ENCODE data around the gene CD44. TPM values are rescaled to one million over a fixed set of nuclear protein-coding genes. Genes with fewer than 3 reads are reported as not detected.

CD44 gene
- polyA plus RNA-seq, 1 donor from 2014 or later: 0.77 TPM

- H2AFZ ChIP-seq (ENCODE audit: low read depth, low read length): no peak overlapping the region
- H3K9me3 ChIP-seq (ENCODE audit: low read length): no peaks in the 10 kb centered on the region
- H3F3A ChIP-seq (ENCODE audit: insufficient read depth, low read length, poor library complexity, severe bottlenecking): no peaks in the 10 kb centered on the region
- H3K79me2 ChIP-seq (replicated peaks; ENCODE audit: insufficient read depth, low read length): no peaks in the 10 kb centered on the region
- H4K20me1 ChIP-seq (ENCODE audit: insufficient read depth): no peaks in the 10 kb centered on the region
- H3K36me3 ChIP-seq (ENCODE audit: insufficient read depth, low read length): no peaks in the 10 kb centered on the region
- H3K9me2 ChIP-seq (ENCODE audit: insufficient read depth, low read length): no peaks in the 10 kb centered on the region
- no peak overlapping the region for H3K4me3 ChIP-seq (ENCODE audit: low read length)
- TF ChIP-seq REST (IDR thresholded peaks at IDR 0.05; ENCODE audit: borderline replicate concordance) (no peak), EZH2 (IDR thresholded peaks at IDR 0.05; ENCODE audit: borderline replicate concordance, insufficient read depth, low read length, poor library complexity, severe bottlenecking) (no peak), SMC3 (conservative IDR thresholded peaks at IDR 0.05; ENCODE audit: poor library complexity) (no peak), CTCF (IDR thresholded peaks at IDR 0.05; ENCODE audit: poor library complexity, severe bottlenecking) (no peak), POLR2AphosphoS5 (IDR thresholded peaks at IDR 0.05) (no peak), EP300 (conservative IDR thresholded peaks at IDR 0.05; ENCODE audit: poor library complexity, severe bottlenecking) (no peak), TAF1 (IDR thresholded peaks at IDR 0.05; ENCODE audit: low read depth) (no peak), MXI1 (conservative IDR thresholded peaks at IDR 0.05; ENCODE audit: poor library complexity, severe bottlenecking) (no peak), RAD21 (conservative IDR thresholded peaks at IDR 0.05) (no peak)
- no peak overlapping the region for H3K4me2 ChIP-seq (ENCODE audit: low read length)
- no peak overlapping the region for H3K27ac ChIP-seq (ENCODE audit: low read length)
- H3K27me3 ChIP-seq (ENCODE audit: insufficient read depth, low read depth, low read length): no peaks in the 10 kb centered on the region
- no peak overlapping the region for H3K9ac ChIP-seq (ENCODE audit: low read length)
These were observed 32.3 kb downstream of the CD44 start for GRCh38 chr11:35171226-35171625.

- Histone ChIP-seq H3K9me3 (ENCODE audit: low read length) (no peaks in the 10 kb centered on the region), H3K4me2 (ENCODE audit: low read length) (no peak overlapping the region), H3K79me2 (replicated peaks; ENCODE audit: insufficient read depth, low read length) (no peaks in the 10 kb centered on the region), H3K9ac (ENCODE audit: low read length) (no peak overlapping the region), H3K36me3 (ENCODE audit: insufficient read depth, low read length) (no peaks in the 10 kb centered on the region), H3K4me3 (ENCODE audit: low read length) (no peak overlapping the region), H2AFZ (ENCODE audit: low read depth, low read length) (no peak overlapping the region), H3K9me2 (ENCODE audit: insufficient read depth, low read length) (no peaks in the 10 kb centered on the region), H3K27me3 (ENCODE audit: insufficient read depth, low read depth, low read length) (no peaks in the 10 kb centered on the region), H3F3A (ENCODE audit: insufficient read depth, low read length, poor library complexity, severe bottlenecking) (no peaks in the 10 kb centered on the region), H4K20me1 (ENCODE audit: insufficient read depth) (no peaks in the 10 kb centered on the region), H3K27ac (ENCODE audit: low read length) (no peak overlapping the region)
- TF ChIP-seq CTCF (IDR thresholded peaks at IDR 0.05; ENCODE audit: poor library complexity, severe bottlenecking) (no peak), POLR2AphosphoS5 (IDR thresholded peaks at IDR 0.05) (no peak), EP300 (conservative IDR thresholded peaks at IDR 0.05; ENCODE audit: poor library complexity, severe bottlenecking) (no peak), SMC3 (conservative IDR thresholded peaks at IDR 0.05; ENCODE audit: poor library complexity) (no peak)
These were observed 34.1 kb downstream of the CD44 start for GRCh38 chr11:35173011-35173511.
